ENCODE measurements around the gene NCKAP5. TPM values are rescaled to one million over a fixed set of nuclear protein-coding genes. Genes with fewer than 3 reads are reported as not detected.

The NCKAP5 gene
- total and polyA plus RNA-seq, 2 of the 13 experiments (the other 11 are each of a cell fraction or from before 2014, with no cell fraction given) = 0.01 TPM; not detected in 1

DNA sequence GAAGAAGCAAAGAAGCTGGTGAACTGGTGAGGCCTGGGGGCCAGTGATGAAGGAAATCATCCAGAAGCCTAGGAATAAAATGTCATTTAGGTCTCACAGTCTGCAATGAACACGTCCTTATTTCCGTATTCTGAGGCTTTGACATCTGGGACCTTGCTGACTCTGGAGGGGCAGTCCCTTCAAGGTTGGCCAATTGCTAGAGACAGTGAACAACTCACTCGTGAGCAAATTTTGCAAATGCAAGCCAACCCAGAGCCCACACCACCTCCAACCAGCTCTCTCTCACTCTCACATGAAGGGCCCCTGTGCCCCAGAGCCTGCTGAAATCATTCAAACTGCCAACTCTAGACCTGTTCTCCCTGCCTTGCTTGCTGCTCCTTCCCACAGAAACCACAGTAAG is 619.2 kb downstream of the NCKAP5 start (continued):
- TF ChIP-seq, protein P1, sequence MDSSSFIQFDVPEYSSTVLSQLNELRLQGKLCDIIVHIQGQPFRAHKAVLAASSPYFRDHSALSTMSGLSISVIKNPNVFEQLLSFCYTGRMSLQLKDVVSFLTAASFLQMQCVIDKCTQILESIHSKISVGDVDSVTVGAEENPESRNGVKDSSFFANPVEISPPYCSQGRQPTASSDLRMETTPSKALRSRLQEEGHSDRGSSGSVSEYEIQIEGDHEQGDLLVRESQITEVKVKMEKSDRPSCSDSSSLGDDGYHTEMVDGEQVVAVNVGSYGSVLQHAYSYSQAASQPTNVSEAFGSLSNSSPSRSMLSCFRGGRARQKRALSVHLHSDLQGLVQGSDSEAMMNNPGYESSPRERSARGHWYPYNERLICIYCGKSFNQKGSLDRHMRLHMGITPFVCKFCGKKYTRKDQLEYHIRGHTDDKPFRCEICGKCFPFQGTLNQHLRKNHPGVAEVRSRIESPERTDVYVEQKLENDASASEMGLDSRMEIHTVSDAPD (CRISPR knock-in tag; IDR thresholded peaks at IDR 0.05) = no peak
- no peak for TF ChIP-seq ZNF879 (CRISPR knock-in tag; IDR thresholded peaks at IDR 0.05)

DNA sequence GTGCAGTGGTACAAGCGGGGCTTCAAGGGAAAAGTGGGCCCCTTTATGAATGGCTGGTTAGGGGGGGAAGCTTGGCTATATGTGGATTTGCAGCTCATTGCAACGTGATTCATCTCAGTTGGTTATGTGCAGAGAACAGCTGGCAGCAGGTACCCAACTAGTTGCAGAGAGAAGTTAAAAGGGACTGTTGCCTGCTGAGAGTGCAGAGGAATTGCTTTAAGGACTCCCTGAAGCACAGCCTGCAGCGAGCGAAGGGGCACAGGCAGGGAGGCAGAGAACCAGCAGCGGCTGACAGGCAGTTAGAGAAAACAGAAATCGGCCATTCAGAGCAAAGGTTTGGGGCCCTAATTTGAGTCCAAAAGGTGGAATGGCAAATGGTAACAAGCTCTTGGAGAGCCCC is 620.1 kb downstream of the NCKAP5 start:
- H3K9ac ChIP-seq (ENCODE audit: insufficient read depth, low read depth, low read length) = no peak overlapping the region
- intact Hi-C loops (cut with micrococcal nuclease; ENCODE audit: unreplicated experiment) = no loop called here
- H4K20me1 ChIP-seq (ENCODE audit: insufficient read depth, low read length) = no peaks in the 10 kb centered on the region
- BruUV-seq (replicated peaks) = no TSS peak
- ChIA-PET POLR2A (no interaction called here), CTCF (ENCODE audit: low intra/inter-chr PET ratio, low total read pairs) (no interaction called here)
- no peaks in the 10 kb centered on the region for H3K4me1 ChIP-seq (ENCODE audit: insufficient read depth, low read length)
- H3K79me2 ChIP-seq (ENCODE audit: insufficient read depth, low read length) = no peaks in the 10 kb centered on the region
- H3K4me3 ChIP-seq (replicated peaks in 1 of 3; ENCODE audit: insufficient read depth in 1 of 3, low read depth in 2 of 3, low read length in 3 of 3) = no peak overlapping the region
- FAIRE-seq (no peak), ATAC-seq (no peak), DNase-seq (ENCODE audit: low spot score) (no peak)
- 16% methylated on average over 6 of the region's 6 CpGs for WGBS (ENCODE audit: low lambda C conversion rate)
- peaks cover 28% of the 10 kb centered on the region for H3K9me3 ChIP-seq (ENCODE audit: low read length)
- H3K36me3 ChIP-seq (replicated peaks in 1 of 2; ENCODE audit: control insufficient read depth in 1 of 2, insufficient read depth in 2 of 2, low read length in 2 of 2) = no peaks in the 10 kb centered on the region
- H2AFZ ChIP-seq (ENCODE audit: low read length) = no peak overlapping the region
- H3K27ac ChIP-seq (ENCODE audit: extremely low read length, insufficient read depth, low read length) = no peak overlapping the region
- in situ Hi-C loops (cut with HindIII; ENCODE audit: extremely low pct_ligation_motif_present, low pct_unique_long_range_greater_than_20kb) = no loop called here
- TF ChIP-seq GTF3A (CRISPR knock-in tag; conservative IDR thresholded peaks at IDR 0.05) (no peak), ZNF510 (CRISPR knock-in tag; IDR thresholded peaks at IDR 0.05; ENCODE audit: low read depth) (no peak), ZNF530 (CRISPR knock-in tag; IDR thresholded peaks at IDR 0.05; ENCODE audit: low read depth) (no peak), ZNF577 (CRISPR knock-in tag; IDR thresholded peaks at IDR 0.05; ENCODE audit: borderline replicate concordance, low read depth) (no peak), CBX2 (IDR thresholded peaks at IDR 0.05; ENCODE audit: low read depth, low read length) (no peak), CBX2 (CRISPR knock-in tag; IDR thresholded peaks at IDR 0.05; ENCODE audit: low read depth) (no peak), RFX5 (IDR thresholded peaks at IDR 0.05; ENCODE audit: low read depth, low read length) (no peak), GLI4 (CRISPR knock-in tag; IDR thresholded peaks at IDR 0.05; ENCODE audit: borderline replicate concordance) (no peak), ZNF776 (CRISPR knock-in tag; IDR thresholded peaks at IDR 0.05) (no peak), HDAC1 (CRISPR knock-in tag; IDR thresholded peaks at IDR 0.05) (no peak), MBD4 (IDR thresholded peaks at IDR 0.05; ENCODE audit: borderline replicate concordance, low read length) (no peak)
- TF ChIP-seq, protein P2, sequence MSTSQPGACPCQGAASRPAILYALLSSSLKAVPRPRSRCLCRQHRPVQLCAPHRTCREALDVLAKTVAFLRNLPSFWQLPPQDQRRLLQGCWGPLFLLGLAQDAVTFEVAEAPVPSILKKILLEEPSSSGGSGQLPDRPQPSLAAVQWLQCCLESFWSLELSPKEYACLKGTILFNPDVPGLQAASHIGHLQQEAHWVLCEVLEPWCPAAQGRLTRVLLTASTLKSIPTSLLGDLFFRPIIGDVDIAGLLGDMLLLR (CRISPR knock-in tag; IDR thresholded peaks at IDR 0.05) = no peak
- no peaks in the 10 kb centered on the region; a peak in 1 of 5 replicates for H3K27me3 ChIP-seq (ENCODE audit: control insufficient read depth in 1 of 2, insufficient read depth in 2 of 2, low read length in 2 of 2)
- no peak overlapping the region for H3K4me2 ChIP-seq (ENCODE audit: low read depth, low read length)

Data from HepG2 (cell line).